HuH-7.5 (cell line): ENCODE measurements around the gene FOXD1.
"Not testable (repeated sequence)": the region's sequence is repeated elsewhere in the genome, so short reads cannot be mapped to it uniquely, and the experiment has no call there.

ENCODE experiments used
- DNase-seq: peaks from one replicate; pipeline ENCODE4 v3.0.0; 2011; ENCODE audit warnings: low spot score

FOXD1 gene

GRCh38 chr5:73460133-73460532, 11.6 kb upstream of the FOXD1 start:
- no peak for DNase-seq

- DNase-seq = no peak
Measured at GRCh38 chr5:73459366-73459765, 10.8 kb upstream of the FOXD1 start.

- DNase-seq = not testable (repeated sequence)
Measured at GRCh38 chr5:73456462-73456861, 7.9 kb upstream of the FOXD1 start.

GRCh38 chr5:73454379-73455036, 5.9 kb upstream of the FOXD1 start:
- no peak for DNase-seq

GRCh38 chr5:73452215-73452614, 3.6 kb upstream of the FOXD1 start:
- DNase-seq = no peak

- peak; percentile 32 for DNase-seq
Measured at GRCh38 chr5:73451224-73452130, 2.9 kb upstream of the FOXD1 start.

- no peak for DNase-seq
Measured at GRCh38 chr5:73450672-73451223, 2.2 kb upstream of the FOXD1 start.

- no peak for DNase-seq
Measured at GRCh38 chr5:73450137-73450536, 1.6 kb upstream of the FOXD1 start.

GRCh38 chr5:73447530-73448462, 781 bp downstream of the FOXD1 start:
- peak; percentile 25 for DNase-seq

GRCh38 chr5:73446631-73447529, 1.7 kb downstream of the FOXD1 start:
- peak; percentile 39 for DNase-seq

GRCh38 chr5:73445665-73446630, 2.6 kb downstream of the FOXD1 start:
- no peak for DNase-seq

- DNase-seq = no peak
Measured at GRCh38 chr5:73444499-73445438, 3.8 kb downstream of the FOXD1 start.

GRCh38 chr5:73443829-73444498, 4.6 kb downstream of the FOXD1 start:
- no peak for DNase-seq

GRCh38 chr5:73442996-73443627, 5.5 kb downstream of the FOXD1 start:
- no peak for DNase-seq

GRCh38 chr5:73442231-73442811, 6.3 kb downstream of the FOXD1 start:
- DNase-seq = no peak

GRCh38 chr5:73441378-73441777, 7.2 kb downstream of the FOXD1 start:
- DNase-seq = no peak

GRCh38 chr5:73440262-73440661, 8.3 kb downstream of the FOXD1 start:
- no peak for DNase-seq
